ENCODE results near the gene SRP72.
"Not testable (repeated sequence)": the region's sequence is repeated elsewhere in the genome, so short reads cannot be mapped to it uniquely, and the experiment has no call there.

GRCh38 chr4:56466296-56466761 lies 1.1 kb upstream of the SRP72 start:
- TF ChIP-seq CTCF (IDR thresholded peaks at IDR 0.05); EZH2 (IDR thresholded peaks at IDR 0.05; ENCODE audit: borderline replicate concordance, insufficient read depth, low read depth, low read length, poor library complexity, severe bottlenecking): not testable (repeated sequence)
